ENCODE data around the gene CEACAM19. TPM values are rescaled to one million over a fixed set of nuclear protein-coding genes. Genes with fewer than 3 reads are reported as not detected.

The CEACAM19 gene
- total and polyA plus RNA-seq, 2 of the 4 experiments (the other 2 are of a cell fraction): 0.72 to 9.3 TPM

DNA sequence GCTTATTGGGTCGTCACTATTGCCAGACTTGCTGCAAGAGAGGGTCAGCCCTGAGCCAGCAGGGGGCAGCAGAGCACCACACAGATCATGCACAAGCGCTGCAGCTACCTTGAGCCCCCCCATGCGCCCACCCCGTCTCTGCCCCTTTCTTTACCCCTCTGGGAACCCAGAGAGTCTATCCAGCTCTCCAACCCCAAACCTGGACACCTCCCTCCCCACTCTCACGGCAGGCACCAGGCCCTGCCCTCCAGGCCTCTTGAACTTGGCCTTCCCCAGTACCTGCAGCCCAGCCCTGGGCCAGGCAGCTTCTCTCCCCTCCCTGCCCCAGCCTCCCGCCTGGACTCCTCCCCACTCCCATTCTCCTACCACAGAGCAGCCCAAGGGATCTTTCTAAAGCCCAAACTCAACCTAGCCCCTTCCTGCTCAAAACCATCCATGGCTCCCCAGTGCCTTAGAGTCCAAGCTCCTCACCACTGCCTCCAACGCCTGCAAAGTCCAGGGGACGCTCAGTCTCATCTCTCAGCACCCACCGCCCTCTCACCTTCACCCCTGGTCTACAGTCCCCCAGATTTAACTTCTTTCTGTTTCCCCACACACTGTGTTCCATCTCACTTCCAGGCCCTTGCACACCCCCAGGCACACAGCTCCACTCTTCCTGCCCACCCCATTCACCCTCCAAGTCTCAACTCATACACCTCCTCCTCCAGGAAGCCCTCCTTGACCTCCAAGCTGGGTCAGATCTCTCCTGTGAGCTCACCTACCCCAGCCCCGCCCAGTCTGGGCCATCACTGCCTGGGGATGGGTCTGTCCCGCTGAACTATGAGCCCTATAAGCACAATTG, 18.2 kb downstream of the CEACAM19 start:
- H3K27ac ChIP-seq (ENCODE audit: insufficient read depth, low read length): no peak overlapping the region
- BruUV-seq (replicated peaks): no TSS peak
- H2AK9ac ChIP-seq (replicated peaks; ENCODE audit: low read depth, low read length, poor library complexity): peak overlapping the region; percentile 84
- ATAC-seq (ENCODE audit: low read depth) (peak; percentile 62), DNase-seq (peak; percentile 72)
- H3K23ac ChIP-seq (ENCODE audit: low read depth, low read length): no peak overlapping the region
- no peak overlapping the region for H3K56ac ChIP-seq (ENCODE audit: extremely low read depth, insufficient read depth, low read length)
- no peaks in the 10 kb centered on the region for H3K9me3 ChIP-seq (ENCODE audit: control insufficient read depth, insufficient read depth, low read length)
- intact Hi-C loops (cut with micrococcal nuclease) (loop anchor here (1.0 kb wide), 1 partner anchor 81 kb away; no protein-coding TSS in a partner anchor), dilution Hi-C loops (cut with HindIII; ENCODE audit: low sequenced_read_pairs, unreplicated experiment) (no loop called here), in situ Hi-C loops (cut with MboI; ENCODE audit: low sequenced_read_pairs) (loop anchor here (10.0 kb wide), 1 partner anchor 265 kb away; the partner anchor contains the start of gene CLPTM1)
- H3K27me3 ChIP-seq (ENCODE audit: control insufficient read depth, insufficient read depth, low read length): no peaks in the 10 kb centered on the region
- peak overlapping the region; percentile 84 for H2AFZ ChIP-seq (replicated peaks; ENCODE audit: low read length, poor library complexity)
- no peak overlapping the region for H4K5ac ChIP-seq (ENCODE audit: low read depth, low read length)
- H4K20me1 ChIP-seq (ENCODE audit: insufficient read depth, low read length): no peaks in the 10 kb centered on the region
- no peak overlapping the region for H3K4me2 ChIP-seq (ENCODE audit: low read depth, low read length)
- POLR2A ChIA-PET (ENCODE audit: unreplicated experiment): no interaction called here
- H3K9me1 ChIP-seq (ENCODE audit: insufficient read depth, low read length): peaks cover 4% of the 10 kb centered on the region
- H2BK120ac ChIP-seq (ENCODE audit: low read depth, low read length): peak overlapping the region; percentile 71
- WGBS, 2 experiments (ENCODE audit: extremely low coverage in 2 of 2, insufficient read length in 1 of 2): 68% methylated on average over 4 of the region's 11 CpGs; no CpG with 5 or more reads in 1 of the 2 experiments
- CTCF ChIA-PET: interaction anchor here (0.5 to 2.3 kb wide), 7 partner anchors 28 to 97 kb away, joined by 3 to 8 read pairs (median 3); no protein-coding TSS in a partner anchor
- peak overlapping the region; percentile 54; the same call in 1 of the 3 replicates for H2BK15ac ChIP-seq (ENCODE audit: low read depth, low read length)
- no peak overlapping the region for H2BK5ac ChIP-seq (ENCODE audit: low read depth, low read length, poor library complexity, severe bottlenecking)
- no peak overlapping the region for H3K14ac ChIP-seq (replicated peaks; ENCODE audit: low read depth, low read length)
- peak overlapping the region; percentile 27 for H4K91ac ChIP-seq (ENCODE audit: insufficient read depth, low read depth, low read length)
- no peak overlapping the region for H3K4me3 ChIP-seq (ENCODE audit: insufficient read depth, low read depth, low read length)
- H3K4me1 ChIP-seq (ENCODE audit: control insufficient read depth, insufficient read depth, low read length): peaks cover 8% of the 10 kb centered on the region
- H3K18ac ChIP-seq (ENCODE audit: low read depth, low read length): no peak overlapping the region
- H3K4ac ChIP-seq (ENCODE audit: low read depth, low read length): peak overlapping the region; percentile 79
- H2BK20ac ChIP-seq (ENCODE audit: low read depth, low read length): peak overlapping the region; percentile 63; the same call in 1 of the 2 replicates
- peak overlapping the region in 1 of 2 experiments; percentile 37; a peak in 1 of 4 replicates for H4K8ac ChIP-seq (ENCODE audit: low read depth in 2 of 2, low read length in 2 of 2)
- H3K36me3 ChIP-seq (ENCODE audit: control insufficient read depth, insufficient read depth, low read length): no peaks in the 10 kb centered on the region
- H3K9ac ChIP-seq (ENCODE audit: low read depth, low read length): no peak overlapping the region
- 0 out of 4 replicates have a peak, but pooled peaks cover 0 to 3% of the 10 kb centered on the region in 2 experiments for H3K79me1 ChIP-seq (ENCODE audit: low read depth in 1 of 2, low read length in 2 of 2)
- H2AK5ac ChIP-seq (ENCODE audit: low read depth, low read length): peak overlapping the region; percentile 78
- TF ChIP-seq BHLHE40 (IDR thresholded peaks at IDR 0.05; ENCODE audit: low read depth, low read length) (no peak), NFE2L2 (IDR thresholded peaks at IDR 0.05; ENCODE audit: low read depth, low read length) (no peak), CTCF (conservative IDR thresholded peaks at IDR 0.05; ENCODE audit: low read depth, low read length) (peak; percentile 86), POLR2A (IDR thresholded peaks at IDR 0.05; ENCODE audit: low read depth, low read length) (no peak), USF2 (IDR thresholded peaks at IDR 0.05; ENCODE audit: low read depth, low read length) (no peak), FOS (IDR thresholded peaks at IDR 0.05; ENCODE audit: low read depth, low read length) (no peak), CEBPB (IDR thresholded peaks at IDR 0.05; ENCODE audit: low read depth, low read length) (peak; percentile 10; the same call in 1 of the 2 replicates), CHD1 (IDR thresholded peaks at IDR 0.05; ENCODE audit: low read depth, low read length) (no peak), RFX5 (IDR thresholded peaks at IDR 0.05; ENCODE audit: low read depth, low read length) (no peak), RCOR1 (IDR thresholded peaks at IDR 0.05; ENCODE audit: insufficient replicate concordance, low read length) (no peak), MXI1 (IDR thresholded peaks at IDR 0.05; ENCODE audit: borderline replicate concordance, low read depth, low read length) (no peak), RAD21 (IDR thresholded peaks at IDR 0.05; ENCODE audit: low read length) (peak; percentile 82), SMC3 (IDR thresholded peaks at IDR 0.05; ENCODE audit: low read depth, low read length) (peak; percentile 75)
- TF ChIP-seq, protein P1, sequence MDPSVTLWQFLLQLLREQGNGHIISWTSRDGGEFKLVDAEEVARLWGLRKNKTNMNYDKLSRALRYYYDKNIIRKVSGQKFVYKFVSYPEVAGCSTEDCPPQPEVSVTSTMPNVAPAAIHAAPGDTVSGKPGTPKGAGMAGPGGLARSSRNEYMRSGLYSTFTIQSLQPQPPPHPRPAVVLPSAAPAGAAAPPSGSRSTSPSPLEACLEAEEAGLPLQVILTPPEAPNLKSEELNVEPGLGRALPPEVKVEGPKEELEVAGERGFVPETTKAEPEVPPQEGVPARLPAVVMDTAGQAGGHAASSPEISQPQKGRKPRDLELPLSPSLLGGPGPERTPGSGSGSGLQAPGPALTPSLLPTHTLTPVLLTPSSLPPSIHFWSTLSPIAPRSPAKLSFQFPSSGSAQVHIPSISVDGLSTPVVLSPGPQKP (IDR thresholded peaks at IDR 0.05; ENCODE audit: borderline replicate concordance, low read depth, low read length): no peak

All from IMR-90 (cell line).